Upper lobe of left lung (tissue), 6 donors: Measurements from ENCODE around the gene TNFRSF14. TPM values are rescaled to one million over a fixed set of nuclear protein-coding genes. Genes with fewer than 3 reads are reported as not detected.

Experiments used
- ATAC-seq, 2 donors: fragments of 200-7000 bp; cut with Tn5 transposase; one replicate each; pipeline ENCODE4 v1.9.1; 2022; ENCODE audit warnings: mild to moderate bottlenecking in 2 of 2, moderate library complexity in 2 of 2; ENCODE audit not compliant: low FRiP score in 2 of 2
- DNase-seq, 2 donors: peaks; one replicate each; pipeline ENCODE4 v3.0.0-alpha.2; 2019 to 2020
- H3K27ac ChIP-seq, 4 donors: fragments of 200-600 bp; sonication (generic); one replicate each; pipeline ENCODE4 v1.5.1; 2016 to 2019
- H3K27me3 ChIP-seq, 4 donors: fragments of 200-600 bp; sonication (generic); one replicate each; pipeline ENCODE4 v1.5.1; 2017 to 2019
- H3K36me3 ChIP-seq, 4 donors: fragments of 200-600 bp; sonication (generic); one replicate each; pipeline ENCODE4 v1.5.1; 2016 to 2019
- H3K4me1 ChIP-seq, 4 donors: fragments of 200-600 bp; sonication (generic); one replicate each; pipeline ENCODE4 v1.5.1; 2018 to 2019
- H3K4me3 ChIP-seq, 4 donors: fragments of 200-600 bp; sonication (generic); one replicate each; pipeline ENCODE4 v1.5.1; 2017 to 2019; ENCODE audit warnings: mild to moderate bottlenecking in 2 of 4, moderate library complexity in 1 of 4
- H3K9me3 ChIP-seq, 4 donors: fragments of 200-600 bp; sonication (generic); one replicate each; pipeline ENCODE4 v1.5.1; 2018 to 2019
- EP300 ChIP-seq, 4 donors: sonication (generic); formaldehyde crosslinking; IDR thresholded peaks; one replicate each; pipeline ENCODE4 v1.5.1; 2017; ENCODE audit warnings: antibody characterized with exemption in 4 of 4, control low read depth in 2 of 4
- POLR2A ChIP-seq, 4 donors: fragments of 450-650 bp; IDR thresholded peaks; one replicate each; pipeline ENCODE4 v1.5.1; 2016 to 2017; ENCODE audit warnings: antibody characterized with exemption in 4 of 4, mild to moderate bottlenecking in 2 of 4
- POLR2AphosphoS5 ChIP-seq, 2 donors: sonication (generic); formaldehyde crosslinking; IDR thresholded peaks; one replicate each; pipeline ENCODE4 v1.5.1; 2017; ENCODE audit warnings: antibody characterized with exemption in 2 of 2
- WGBS, 2 donors: methylation state at CpG; one replicate each; pipeline ENCODE4 v1.1.5; 2017 to 2018; 5-methylcytosine and 5-hydroxymethylcytosine counted together
- total RNA-seq, 6 donors: library from RNA; depleted of rRNA in 4 of 6; stranded (reverse); fragments of >200 nt in 4 of 6; gene quantifications; one replicate each; pipeline versions ENCODE4 v1.1.0 to v1.2.1, GENCODE V29; 2016 to 2021
- TF ChIP-seq, protein P1 (sequence below), 6 experiments: fragments of 450-650 bp in 4 of 6; fragments of 200-600 bp in 2 of 6; sonication (generic) in 2 of 6; IDR thresholded peaks; one replicate each; pipeline ENCODE4 v1.5.1; 2016 to 2019; ENCODE audit warnings: antibody characterized with exemption in 6 of 6
- donor health status: DM: no; HTN: no; CAD: no; lungs with moderate emphysema.
- donor health status: DM: no; HTN: yes; CAD: no; lungs with severe emphysema.

TNFRSF14 gene
- total RNA-seq, 6 donors from 2014 or later = 61.1 to 641 (median 147) TPM

DNA sequence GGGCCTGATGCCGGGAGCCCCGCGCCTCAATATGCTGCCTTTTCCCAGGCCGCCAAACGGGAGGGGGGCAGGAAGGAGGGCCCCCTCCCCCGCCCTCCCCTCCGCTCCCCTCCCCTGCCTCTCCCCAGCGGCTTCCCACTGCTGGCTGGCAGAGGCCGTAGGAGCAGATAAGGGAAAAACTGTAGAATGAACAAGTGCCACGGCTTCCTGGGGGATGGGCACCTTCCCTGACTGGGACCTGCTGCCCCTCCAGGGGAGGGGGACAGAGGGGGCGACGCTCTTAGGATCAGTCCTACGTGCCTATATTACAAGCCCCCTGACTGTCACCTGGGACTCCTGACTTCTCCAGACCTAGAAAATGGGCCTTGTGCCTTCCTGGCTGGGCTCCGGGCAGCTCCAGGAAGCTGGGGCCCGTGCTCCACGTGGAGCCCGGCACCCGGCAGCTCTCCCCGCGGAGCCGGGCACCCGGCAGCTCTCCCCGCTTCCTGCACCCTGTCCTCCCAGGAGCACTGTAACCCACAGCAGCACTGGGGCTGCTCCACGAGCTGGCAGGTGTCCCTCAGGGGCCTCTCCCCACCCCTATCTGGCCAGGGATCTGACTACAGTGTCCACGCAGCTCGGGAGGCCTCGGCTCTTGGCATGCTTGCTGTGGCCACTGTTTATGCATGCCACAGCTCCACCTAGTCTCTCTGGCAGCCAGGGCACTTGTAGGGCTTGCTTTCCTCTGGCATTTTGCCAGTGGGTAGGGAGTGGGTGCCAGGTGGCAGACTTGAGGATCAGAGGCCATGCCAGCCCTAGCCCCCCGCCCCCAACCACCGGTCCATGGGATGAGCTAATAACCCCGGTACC, 25.4 kb upstream of the TNFRSF14 start:
- H3K27ac ChIP-seq = peak overlapping the region in 3 of 4 donors; percentile 36 to 58 (median 50)
- ATAC-seq (no peak), DNase-seq (peak; percentile 65 to 77)
- no peaks in the 10 kb centered on the region for H3K36me3 ChIP-seq
- no peaks in the 10 kb centered on the region for H3K9me3 ChIP-seq
- H3K27me3 ChIP-seq = peaks cover 0 to 34% (median 15%) of the 10 kb centered on the region in 4 donors
- peak overlapping the region in 3 of 4 donors; percentile 40 to 48 (median 46) for H3K4me3 ChIP-seq
- WGBS, 2 donors = 13 to 40% methylated on average over 4 to 26 of the region's 30 CpGs
- TF ChIP-seq POLR2A (IDR thresholded peaks at IDR 0.05) = no peak
- TF ChIP-seq POLR2AphosphoS5 (IDR thresholded peaks at IDR 0.05) = peak in 1 of 2 donors; percentile 10
- H3K4me1 ChIP-seq = peaks cover 37 to 64% (median 56%) of the 10 kb centered on the region in 4 donors

DNA sequence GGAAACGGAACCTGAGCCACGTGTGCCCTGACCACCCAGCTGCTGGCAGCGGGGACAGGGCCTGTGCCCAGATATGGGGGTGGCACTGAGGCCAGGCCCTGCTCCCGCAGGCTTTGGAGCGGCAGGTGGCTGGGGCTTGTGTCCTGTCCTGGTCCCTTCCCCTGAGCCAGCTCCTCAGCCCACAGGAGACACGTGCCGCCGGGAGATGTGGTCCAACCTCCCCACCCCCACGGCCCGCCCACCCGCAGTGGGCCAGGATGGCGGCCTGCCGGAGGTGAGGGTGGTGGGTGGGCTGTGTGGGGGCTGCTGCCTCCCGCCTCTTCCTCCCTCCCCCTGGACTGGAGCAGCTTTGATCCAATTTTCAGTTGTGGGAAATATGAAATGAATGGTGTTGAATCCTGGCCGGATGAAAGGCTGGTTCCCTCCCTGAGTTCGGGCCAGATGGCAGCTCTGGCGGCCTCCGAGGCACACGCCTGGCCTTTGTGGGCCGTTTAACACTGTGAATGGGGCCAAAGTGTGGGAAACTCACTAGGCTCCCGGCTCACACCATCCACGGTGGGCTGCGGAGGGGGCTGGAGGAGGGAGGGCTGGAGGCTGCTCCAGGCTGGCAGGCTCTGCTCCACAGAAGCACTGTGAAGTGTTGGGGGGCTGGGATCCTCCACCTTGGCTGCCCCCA, 23.5 kb upstream of the TNFRSF14 start:
- TF ChIP-seq POLR2A (IDR thresholded peaks at IDR 0.05) = no peak
- TF ChIP-seq POLR2AphosphoS5 (IDR thresholded peaks at IDR 0.05) = no peak
- TF ChIP-seq, protein P1, sequence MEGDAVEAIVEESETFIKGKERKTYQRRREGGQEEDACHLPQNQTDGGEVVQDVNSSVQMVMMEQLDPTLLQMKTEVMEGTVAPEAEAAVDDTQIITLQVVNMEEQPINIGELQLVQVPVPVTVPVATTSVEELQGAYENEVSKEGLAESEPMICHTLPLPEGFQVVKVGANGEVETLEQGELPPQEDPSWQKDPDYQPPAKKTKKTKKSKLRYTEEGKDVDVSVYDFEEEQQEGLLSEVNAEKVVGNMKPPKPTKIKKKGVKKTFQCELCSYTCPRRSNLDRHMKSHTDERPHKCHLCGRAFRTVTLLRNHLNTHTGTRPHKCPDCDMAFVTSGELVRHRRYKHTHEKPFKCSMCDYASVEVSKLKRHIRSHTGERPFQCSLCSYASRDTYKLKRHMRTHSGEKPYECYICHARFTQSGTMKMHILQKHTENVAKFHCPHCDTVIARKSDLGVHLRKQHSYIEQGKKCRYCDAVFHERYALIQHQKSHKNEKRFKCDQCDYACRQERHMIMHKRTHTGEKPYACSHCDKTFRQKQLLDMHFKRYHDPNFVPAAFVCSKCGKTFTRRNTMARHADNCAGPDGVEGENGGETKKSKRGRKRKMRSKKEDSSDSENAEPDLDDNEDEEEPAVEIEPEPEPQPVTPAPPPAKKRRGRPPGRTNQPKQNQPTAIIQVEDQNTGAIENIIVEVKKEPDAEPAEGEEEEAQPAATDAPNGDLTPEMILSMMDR (IDR thresholded peaks at IDR 0.05) = no peak
- TF ChIP-seq EP300 (IDR thresholded peaks at IDR 0.05) = no peak
- no peak for ATAC-seq
- Histone ChIP-seq H3K27ac (no peak overlapping the region), H3K9me3 (no peaks in the 10 kb centered on the region), H3K4me3 (no peak overlapping the region), H3K36me3 (no peaks in the 10 kb centered on the region), H3K27me3 (peaks cover 0 to 34% (median 15%) of the 10 kb centered on the region in 4 donors), H3K4me1 (peaks cover 27 to 53% (median 45%) of the 10 kb centered on the region in 4 donors)
- WGBS, 2 donors = 72 to 87% methylated on average over 9 to 16 of the region's 23 CpGs
- DNase-seq = peak in 1 of 2 donors; percentile 70

DNA sequence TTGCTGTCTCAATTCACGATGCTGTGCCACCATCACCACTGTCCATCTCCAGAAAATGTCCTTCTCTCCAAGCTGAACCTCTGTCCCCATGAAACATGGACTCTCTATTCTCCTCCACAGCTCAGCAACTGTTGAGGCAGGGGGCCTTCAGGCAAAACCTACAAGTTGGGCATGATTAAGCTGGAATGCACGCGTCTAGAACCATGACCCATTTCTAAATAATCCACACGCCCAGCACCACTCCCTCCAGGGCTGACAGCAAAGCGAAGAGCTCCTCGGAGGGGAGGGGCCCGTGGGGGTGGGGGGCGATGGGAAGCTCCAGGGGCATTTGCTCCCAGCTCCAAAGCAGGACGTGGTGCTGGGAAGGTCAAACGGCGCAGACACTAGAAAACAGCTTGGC, 22.8 kb upstream of the TNFRSF14 start:
- Histone ChIP-seq H3K27me3 (peaks cover 0 to 32% (median 14%) of the 10 kb centered on the region in 4 donors), H3K4me3 (no peak overlapping the region), H3K36me3 (no peaks in the 10 kb centered on the region), H3K4me1 (peaks cover 27 to 47% (median 42%) of the 10 kb centered on the region in 4 donors), H3K27ac (no peak overlapping the region), H3K9me3 (no peaks in the 10 kb centered on the region)
- DNase-seq = peak in 1 of 2 donors; percentile 49
- ATAC-seq = no peak
- TF ChIP-seq EP300 (IDR thresholded peaks at IDR 0.05) (no peak), POLR2AphosphoS5 (IDR thresholded peaks at IDR 0.05) (no peak), POLR2A (IDR thresholded peaks at IDR 0.05) (no peak)
- TF ChIP-seq, protein P1 (IDR thresholded peaks at IDR 0.05) = no peak
- WGBS, 2 donors = 81 to 82% methylated on average over 9 to 11 of the region's 11 CpGs

DNA sequence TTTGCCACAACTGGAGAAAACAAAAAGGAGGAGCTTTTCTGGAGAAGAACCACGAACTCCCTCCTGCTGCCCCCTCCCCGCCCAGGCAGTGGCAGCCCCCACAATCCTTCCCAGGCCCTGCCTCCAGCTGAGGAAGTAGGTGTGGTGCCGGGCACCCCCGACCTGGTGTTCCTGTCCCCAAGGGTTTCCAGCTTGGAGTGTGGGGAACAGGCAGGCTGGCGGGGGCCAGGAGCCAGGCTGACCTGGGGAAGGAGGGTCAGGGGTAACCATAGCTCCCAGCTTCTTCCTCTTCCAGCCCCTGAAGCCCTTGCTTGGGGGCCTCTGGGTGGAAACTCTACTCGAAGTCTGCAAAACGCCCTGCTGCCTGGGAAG, 21.9 kb upstream of the TNFRSF14 start:
- Histone ChIP-seq H3K36me3 (no peaks in the 10 kb centered on the region), H3K4me3 (no peak overlapping the region), H3K27me3 (peaks cover 0 to 27% (median 13%) of the 10 kb centered on the region in 4 donors), H3K27ac (peak overlapping the region in 1 of 4 donors; percentile 18), H3K4me1 (peaks cover 20 to 37% (median 33%) of the 10 kb centered on the region in 4 donors), H3K9me3 (no peaks in the 10 kb centered on the region)
- WGBS, 2 donors = 19 to 44% methylated on average over 4 to 6 of the region's 7 CpGs
- DNase-seq (peak in 1 of 2 donors; percentile 56), ATAC-seq (no peak)
- TF ChIP-seq POLR2AphosphoS5 (IDR thresholded peaks at IDR 0.05) (no peak), EP300 (IDR thresholded peaks at IDR 0.05) (no peak), POLR2A (IDR thresholded peaks at IDR 0.05) (no peak)
- TF ChIP-seq, protein P1 (IDR thresholded peaks at IDR 0.05) = no peak
